ENCODE data around the gene NUP214.

DNA sequence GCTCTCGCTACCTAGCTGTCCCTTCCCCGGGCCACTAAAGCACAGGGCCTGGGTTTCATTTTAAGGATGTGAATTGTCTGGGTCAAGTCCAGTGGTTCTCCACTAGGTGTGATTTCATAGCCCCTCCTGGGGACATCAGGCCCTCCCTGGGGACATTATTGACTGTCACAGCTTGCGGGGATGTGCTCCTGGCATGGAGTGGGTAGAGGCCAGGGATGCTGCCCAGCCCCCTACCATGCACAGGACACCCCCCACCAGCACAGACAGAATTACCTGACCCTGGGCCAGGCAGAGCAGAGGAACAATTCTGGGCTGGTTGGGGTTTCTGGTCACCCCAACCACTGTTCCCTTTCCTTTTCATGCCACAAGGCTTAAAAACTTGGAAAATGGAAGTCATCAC is 146.8 kb downstream of the NUP214 start:
- TF ChIP-seq, protein P1, sequence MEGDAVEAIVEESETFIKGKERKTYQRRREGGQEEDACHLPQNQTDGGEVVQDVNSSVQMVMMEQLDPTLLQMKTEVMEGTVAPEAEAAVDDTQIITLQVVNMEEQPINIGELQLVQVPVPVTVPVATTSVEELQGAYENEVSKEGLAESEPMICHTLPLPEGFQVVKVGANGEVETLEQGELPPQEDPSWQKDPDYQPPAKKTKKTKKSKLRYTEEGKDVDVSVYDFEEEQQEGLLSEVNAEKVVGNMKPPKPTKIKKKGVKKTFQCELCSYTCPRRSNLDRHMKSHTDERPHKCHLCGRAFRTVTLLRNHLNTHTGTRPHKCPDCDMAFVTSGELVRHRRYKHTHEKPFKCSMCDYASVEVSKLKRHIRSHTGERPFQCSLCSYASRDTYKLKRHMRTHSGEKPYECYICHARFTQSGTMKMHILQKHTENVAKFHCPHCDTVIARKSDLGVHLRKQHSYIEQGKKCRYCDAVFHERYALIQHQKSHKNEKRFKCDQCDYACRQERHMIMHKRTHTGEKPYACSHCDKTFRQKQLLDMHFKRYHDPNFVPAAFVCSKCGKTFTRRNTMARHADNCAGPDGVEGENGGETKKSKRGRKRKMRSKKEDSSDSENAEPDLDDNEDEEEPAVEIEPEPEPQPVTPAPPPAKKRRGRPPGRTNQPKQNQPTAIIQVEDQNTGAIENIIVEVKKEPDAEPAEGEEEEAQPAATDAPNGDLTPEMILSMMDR (IDR thresholded peaks at IDR 0.05) = no peak
- no peak for TF ChIP-seq NFIC (IDR thresholded peaks at IDR 0.05; ENCODE audit: borderline replicate concordance)
- TF ChIP-seq YY1 (IDR thresholded peaks at IDR 0.05; ENCODE audit: low read depth) = no peak

Measured in SK-N-SH (cell line).